ENCODE measurements around the gene ECE1. TPM values are rescaled to one million over a fixed set of nuclear protein-coding genes. Genes with fewer than 3 reads are reported as not detected.

Gene ECE1
- polyA plus RNA-seq, 2 donors: 12.4 to 14.2 TPM

GRCh38 chr1:21168444-21168843 is 121.8 kb downstream of the ECE1 start:
- Histone ChIP-seq H3K27me3 (ENCODE audit: control insufficient read depth in 1 of 2, insufficient read depth in 2 of 2, low read length in 2 of 2) (no peaks in the 10 kb centered on the region), H3K27ac (ENCODE audit: low read depth in 2 of 2, low read length in 1 of 2) (no peak overlapping the region), H3K4me3 (ENCODE audit: low read depth in 1 of 2, low read length in 2 of 2) (no peak overlapping the region), H3K4me1 (ENCODE audit: control insufficient read depth in 2 of 2, insufficient read depth in 2 of 2, low read length in 1 of 2) (no peaks in the 10 kb centered on the region), H3K9me3 (ENCODE audit: control insufficient read depth in 2 of 2, insufficient read depth in 1 of 2, low read depth in 1 of 2, low read length in 1 of 2) (no peaks in the 10 kb centered on the region), H3K36me3 (ENCODE audit: control insufficient read depth in 2 of 2, insufficient read depth in 2 of 2, low read length in 1 of 2) (no peaks in the 10 kb centered on the region)
- 100% methylated on average over 2 of the region's 2 CpGs for WGBS, 2 donors

Other genes with a start within 250 kb of the ECE1 start
- 10 to 100 TPM; 15.7 to 22.3 TPM for gene EIF4G3, start 113.6 kb downstream of the ECE1 start, polyA plus RNA-seq
- 1 to 10 TPM; 1.1 to 2.4 TPM for gene NBPF3, start 149.7 kb upstream of the ECE1 start, polyA plus RNA-seq
- gene ALPL, start 219.0 kb upstream of the ECE1 start, polyA plus RNA-seq: 1 to 10 TPM; 2.4 to 2.7 TPM

All from esophagus (tissue), 2 donors.